ENCODE measurements around the gene DUSP9.
"Not testable (repeated sequence)": the region's sequence is repeated elsewhere in the genome, so short reads cannot be mapped to it uniquely, and the experiment has no call there.

DUSP9 gene

DNA sequence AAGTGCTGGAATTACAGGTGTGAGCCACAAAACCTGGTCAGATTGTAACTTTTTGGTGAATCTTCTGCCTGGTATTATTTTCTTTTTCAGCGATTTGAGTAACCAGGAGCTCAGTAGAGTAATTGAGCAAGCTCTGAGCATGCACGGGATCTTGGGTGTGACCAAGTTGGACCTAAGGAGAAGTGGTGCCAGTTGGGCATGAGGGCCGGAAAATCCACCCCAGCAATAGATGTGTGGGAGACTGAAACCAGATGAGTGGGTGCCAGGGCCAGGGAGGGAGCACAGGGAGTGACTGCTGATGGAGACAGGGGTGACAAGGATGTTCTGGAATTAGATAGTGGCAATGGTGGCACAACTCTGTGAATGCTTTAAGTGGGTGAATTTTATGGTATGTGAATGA is 44.4 kb upstream of the DUSP9 start:
- DNase-seq (ENCODE audit: low read depth, low spot score): no peak
- no peaks in the 10 kb centered on the region for H3K4me1 ChIP-seq (ENCODE audit: insufficient read depth, insufficient read length)
- H3K4me3 ChIP-seq (ENCODE audit: insufficient read length, low read depth): no peak overlapping the region
- H3K9me3 ChIP-seq (ENCODE audit: insufficient read depth, low read length): no peaks in the 10 kb centered on the region
- no peaks in the 10 kb centered on the region for H3K27me3 ChIP-seq (ENCODE audit: insufficient read depth, insufficient read length)
- no peak for TF ChIP-seq ZNF274 (IDR thresholded peaks at IDR 0.05; ENCODE audit: low read depth, low read length)
- TF ChIP-seq YY1 (IDR thresholded peaks at IDR 0.05; ENCODE audit: insufficient read depth, insufficient read length): no peak
- TF ChIP-seq SUZ12 (IDR thresholded peaks at IDR 0.05; ENCODE audit: extremely low read depth, insufficient read depth, insufficient read length): no peak
- H3K9ac ChIP-seq (ENCODE audit: insufficient read length, low read depth): no peak overlapping the region
- H3K36me3 ChIP-seq (ENCODE audit: insufficient read depth, insufficient read length, low read length): no peaks in the 10 kb centered on the region

DNA sequence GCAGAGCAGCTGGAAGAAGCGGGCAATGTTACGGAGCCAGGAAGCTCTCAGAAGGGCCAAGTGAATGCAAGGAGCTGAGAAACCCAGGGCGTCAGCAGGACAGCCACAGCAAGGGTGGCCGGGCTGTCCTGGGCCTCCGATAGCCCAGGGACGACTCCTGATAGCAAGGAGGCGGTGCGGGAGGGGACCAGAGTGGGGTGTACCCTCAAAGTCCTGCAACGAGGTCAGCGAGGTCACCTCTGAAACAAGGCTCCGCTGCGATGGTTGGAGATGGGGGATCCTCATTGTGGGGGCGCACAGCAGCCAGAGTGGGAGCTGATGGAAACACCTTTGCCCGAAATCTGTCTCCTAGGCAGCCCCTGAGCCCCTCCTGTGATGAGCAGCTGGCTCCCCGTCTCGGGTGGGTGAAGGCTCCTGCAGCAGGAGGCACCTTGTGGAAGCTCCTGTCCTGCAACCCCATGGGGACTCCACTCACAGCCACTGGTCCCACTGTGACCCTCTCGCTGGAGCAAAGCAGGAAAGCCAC is 43.8 kb upstream of the DUSP9 start:
- no peak for DNase-seq (ENCODE audit: low read depth, low spot score)
- Histone ChIP-seq H3K9me3 (ENCODE audit: insufficient read depth, low read length) (no peaks in the 10 kb centered on the region), H3K27me3 (ENCODE audit: insufficient read depth, insufficient read length) (no peaks in the 10 kb centered on the region), H3K4me1 (ENCODE audit: insufficient read depth, insufficient read length) (no peaks in the 10 kb centered on the region), H3K4me3 (ENCODE audit: insufficient read length, low read depth) (no peak overlapping the region), H3K36me3 (ENCODE audit: insufficient read depth, insufficient read length, low read length) (no peaks in the 10 kb centered on the region), H3K9ac (ENCODE audit: insufficient read length, low read depth) (no peak overlapping the region)
- no peak for TF ChIP-seq ZNF274 (IDR thresholded peaks at IDR 0.05; ENCODE audit: low read depth, low read length)
- no peak for TF ChIP-seq SUZ12 (IDR thresholded peaks at IDR 0.05; ENCODE audit: extremely low read depth, insufficient read depth, insufficient read length)
- no peak for TF ChIP-seq YY1 (IDR thresholded peaks at IDR 0.05; ENCODE audit: insufficient read depth, insufficient read length)

DNA sequence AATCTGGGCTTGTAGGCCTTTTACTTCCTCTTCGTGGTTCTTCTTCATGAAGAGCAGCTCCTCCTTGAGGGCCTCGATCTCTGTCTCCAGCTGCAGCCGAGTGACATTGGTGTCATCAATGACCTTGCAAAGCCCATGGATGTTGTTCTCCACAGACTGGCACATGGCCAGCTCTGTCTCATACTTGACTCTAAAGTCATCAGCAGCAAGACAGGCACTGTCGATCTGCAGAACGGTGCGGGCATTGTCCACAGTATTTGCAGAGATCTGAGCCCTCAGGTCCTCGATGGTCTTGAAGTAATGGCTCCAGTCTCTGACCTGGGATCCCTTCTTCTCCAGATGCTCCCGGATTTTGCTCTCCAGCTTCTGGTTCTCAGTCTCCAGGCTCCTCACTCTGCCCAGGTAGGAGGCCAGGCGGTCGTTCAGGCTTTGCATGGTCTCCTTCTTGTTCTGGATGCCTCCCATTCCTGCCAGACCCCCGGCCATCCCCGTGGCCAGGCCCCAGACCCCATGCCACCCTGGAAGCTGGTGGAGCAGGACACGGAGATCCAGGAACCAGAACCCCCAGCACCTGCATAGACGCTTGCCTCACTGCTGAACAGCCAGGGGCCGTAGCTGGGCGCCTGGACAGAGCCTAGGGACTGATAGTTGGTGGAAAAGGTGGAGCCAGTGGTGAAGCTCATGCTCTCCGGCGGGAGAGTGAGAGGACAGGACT is 42.2 kb upstream of the DUSP9 start:
- H3K36me3 ChIP-seq (ENCODE audit: insufficient read depth, insufficient read length, low read length); H3K4me1 ChIP-seq (ENCODE audit: insufficient read depth, insufficient read length); H3K9ac ChIP-seq (ENCODE audit: insufficient read length, low read depth); H3K9me3 ChIP-seq (ENCODE audit: insufficient read depth, low read length); H3K27me3 ChIP-seq (ENCODE audit: insufficient read depth, insufficient read length); H3K4me3 ChIP-seq (ENCODE audit: insufficient read length, low read depth); DNase-seq (ENCODE audit: low read depth, low spot score): not testable (repeated sequence)

DNA sequence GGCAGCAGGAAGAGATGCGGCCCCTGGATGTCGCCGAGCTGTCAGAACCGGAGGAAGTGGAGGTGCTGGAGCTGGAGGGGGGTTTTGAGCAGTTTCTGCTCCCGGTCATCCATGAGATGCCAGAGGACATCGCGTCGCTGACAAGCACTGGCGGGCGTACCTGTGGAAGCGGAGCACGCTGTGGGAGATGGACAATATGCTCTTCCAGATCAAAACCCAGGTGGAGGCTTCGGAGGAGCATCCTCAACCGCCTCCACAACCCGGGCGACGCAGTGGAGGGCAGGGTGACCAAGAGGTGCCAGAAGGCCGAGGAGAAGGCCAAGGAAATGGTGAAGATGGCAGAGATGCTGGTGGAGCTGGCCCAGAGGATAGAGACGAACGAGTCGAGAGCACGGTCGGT is 40.5 kb upstream of the DUSP9 start:
- no peak for TF ChIP-seq ZNF274 (IDR thresholded peaks at IDR 0.05; ENCODE audit: low read depth, low read length)
- no peak for TF ChIP-seq SUZ12 (IDR thresholded peaks at IDR 0.05; ENCODE audit: extremely low read depth, insufficient read depth, insufficient read length)
- no peak for TF ChIP-seq YY1 (IDR thresholded peaks at IDR 0.05; ENCODE audit: insufficient read depth, insufficient read length)
- no peak for DNase-seq (ENCODE audit: low read depth, low spot score)

DNA sequence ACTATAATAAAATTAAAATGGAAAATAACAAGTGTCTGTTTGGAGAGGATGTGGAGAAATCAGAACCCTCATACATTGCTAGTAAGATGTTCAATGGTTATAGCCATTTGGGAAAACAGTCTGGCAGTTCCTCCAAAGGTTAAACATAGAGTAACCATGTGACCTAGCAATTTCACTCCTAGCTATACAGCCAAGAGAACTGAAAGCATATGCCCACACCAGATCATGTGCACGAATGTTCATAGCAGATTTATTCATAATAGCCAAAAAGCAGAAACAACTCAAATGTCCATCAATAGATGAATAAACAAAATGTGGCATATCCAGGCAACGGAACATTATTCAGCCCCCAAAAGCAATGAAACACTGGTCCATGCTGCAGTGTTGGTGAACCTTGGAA is 38.6 kb upstream of the DUSP9 start:
- Histone ChIP-seq H3K9ac (ENCODE audit: insufficient read length, low read depth) (no peak overlapping the region), H3K4me1 (ENCODE audit: insufficient read depth, insufficient read length) (no peaks in the 10 kb centered on the region), H3K9me3 (ENCODE audit: insufficient read depth, low read length) (no peaks in the 10 kb centered on the region), H3K27me3 (ENCODE audit: insufficient read depth, insufficient read length) (peaks cover 6% of the 10 kb centered on the region), H3K4me3 (ENCODE audit: insufficient read length, low read depth) (no peak overlapping the region), H3K36me3 (ENCODE audit: insufficient read depth, insufficient read length, low read length) (no peaks in the 10 kb centered on the region)
- DNase-seq (ENCODE audit: low read depth, low spot score): no peak
- TF ChIP-seq ZNF274 (IDR thresholded peaks at IDR 0.05; ENCODE audit: low read depth, low read length): no peak
- no peak for TF ChIP-seq SUZ12 (IDR thresholded peaks at IDR 0.05; ENCODE audit: extremely low read depth, insufficient read depth, insufficient read length)
- TF ChIP-seq YY1 (IDR thresholded peaks at IDR 0.05; ENCODE audit: insufficient read depth, insufficient read length): no peak

More for the DNA sequence above, 40.5 kb upstream of the DUSP9 start:
- Histone ChIP-seq H3K4me3 (ENCODE audit: insufficient read length, low read depth) (no peak overlapping the region), H3K4me1 (ENCODE audit: insufficient read depth, insufficient read length) (no peaks in the 10 kb centered on the region), H3K9ac (ENCODE audit: insufficient read length, low read depth) (no peak overlapping the region), H3K27me3 (ENCODE audit: insufficient read depth, insufficient read length) (peaks cover 6% of the 10 kb centered on the region), H3K9me3 (ENCODE audit: insufficient read depth, low read length) (no peaks in the 10 kb centered on the region), H3K36me3 (ENCODE audit: insufficient read depth, insufficient read length, low read length) (no peaks in the 10 kb centered on the region)

DNA sequence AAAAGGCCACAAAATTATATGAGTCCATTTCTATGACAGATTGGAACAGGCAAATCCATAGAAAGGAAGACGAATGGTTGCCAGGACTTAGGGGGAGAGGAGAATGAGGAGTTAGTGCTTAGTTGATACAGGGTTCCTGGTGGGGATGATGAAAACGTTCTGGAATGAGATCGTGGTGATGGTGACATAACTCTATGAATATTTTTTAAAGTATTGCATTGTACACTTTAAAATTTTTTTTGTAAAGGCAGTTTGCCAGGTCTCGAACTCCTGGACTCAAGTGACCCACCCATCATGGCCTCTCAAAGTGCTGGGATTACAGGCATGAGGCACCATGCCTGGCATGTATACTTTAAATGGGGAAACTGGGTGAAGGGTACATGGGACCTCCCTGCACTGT is 38.2 kb upstream of the DUSP9 start:
- no peak for DNase-seq (ENCODE audit: low read depth, low spot score)
- H3K4me3 ChIP-seq (ENCODE audit: insufficient read length, low read depth): no peak overlapping the region
- no peak for TF ChIP-seq YY1 (IDR thresholded peaks at IDR 0.05; ENCODE audit: insufficient read depth, insufficient read length)
- no peak for TF ChIP-seq ZNF274 (IDR thresholded peaks at IDR 0.05; ENCODE audit: low read depth, low read length)
- no peak for TF ChIP-seq SUZ12 (IDR thresholded peaks at IDR 0.05; ENCODE audit: extremely low read depth, insufficient read depth, insufficient read length)
- H3K4me1 ChIP-seq (ENCODE audit: insufficient read depth, insufficient read length): no peaks in the 10 kb centered on the region
- no peaks in the 10 kb centered on the region for H3K36me3 ChIP-seq (ENCODE audit: insufficient read depth, insufficient read length, low read length)
- H3K9me3 ChIP-seq (ENCODE audit: insufficient read depth, low read length): no peaks in the 10 kb centered on the region
- peaks cover 6% of the 10 kb centered on the region for H3K27me3 ChIP-seq (ENCODE audit: insufficient read depth, insufficient read length)
- no peak overlapping the region for H3K9ac ChIP-seq (ENCODE audit: insufficient read length, low read depth)

DNA sequence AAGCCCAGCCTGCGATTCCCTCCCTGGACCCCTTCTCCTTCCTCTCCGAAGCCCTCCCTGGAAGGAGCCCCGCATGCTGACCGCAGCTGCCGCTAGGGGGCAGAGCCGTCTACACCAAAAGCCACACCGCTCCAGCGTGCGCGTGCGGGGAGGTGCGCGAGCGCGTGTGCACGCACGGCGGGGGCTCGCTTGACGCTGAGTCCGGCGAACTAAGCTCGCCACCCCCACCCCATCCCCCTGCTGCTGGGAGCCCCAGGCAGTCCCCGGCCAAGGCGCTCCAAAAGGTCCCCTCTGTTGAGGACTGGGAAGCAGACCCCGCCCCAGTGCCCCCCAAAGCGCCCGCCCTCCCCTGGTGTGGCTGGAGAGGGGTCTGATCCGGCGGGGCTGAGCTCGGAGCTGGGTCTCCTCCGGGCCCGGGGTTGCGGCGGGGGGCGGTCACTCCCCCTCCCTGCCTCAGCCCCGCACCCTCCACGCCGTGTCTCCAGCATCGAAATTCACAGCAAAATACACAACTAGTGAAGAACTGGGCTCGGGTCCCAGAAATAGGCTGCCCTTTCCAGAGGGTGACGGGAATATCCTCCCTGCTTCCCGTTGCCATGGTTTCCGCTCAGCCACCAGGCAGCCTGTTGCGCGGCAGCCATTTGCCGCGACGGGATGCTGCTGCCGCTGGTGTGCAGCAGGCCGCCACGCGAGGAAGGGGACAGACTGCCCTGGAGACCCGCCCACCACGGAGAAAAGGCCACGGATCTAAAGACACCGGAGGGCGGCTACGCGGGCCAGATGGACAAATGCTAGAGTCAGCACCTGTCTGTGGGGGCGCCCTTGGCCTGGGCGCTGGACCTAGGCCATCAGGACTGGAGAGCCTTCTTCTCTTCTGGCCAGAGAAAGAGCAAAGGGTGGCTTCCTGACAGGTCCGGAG is 36.8 kb upstream of the DUSP9 start:
- H3K27me3 ChIP-seq (ENCODE audit: insufficient read depth, insufficient read length): peaks cover 6% of the 10 kb centered on the region
- no peak overlapping the region for H3K4me3 ChIP-seq (ENCODE audit: insufficient read length, low read depth)
- H3K9ac ChIP-seq (ENCODE audit: insufficient read length, low read depth): no peak overlapping the region
- no peaks in the 10 kb centered on the region for H3K9me3 ChIP-seq (ENCODE audit: insufficient read depth, low read length)
- TF ChIP-seq SUZ12 (IDR thresholded peaks at IDR 0.05; ENCODE audit: extremely low read depth, insufficient read depth, insufficient read length) (no peak), ZNF274 (IDR thresholded peaks at IDR 0.05; ENCODE audit: low read depth, low read length) (no peak), YY1 (IDR thresholded peaks at IDR 0.05; ENCODE audit: insufficient read depth, insufficient read length) (no peak)
- H3K36me3 ChIP-seq (ENCODE audit: insufficient read depth, insufficient read length, low read length): no peaks in the 10 kb centered on the region
- H3K4me1 ChIP-seq (ENCODE audit: insufficient read depth, insufficient read length): no peaks in the 10 kb centered on the region
- DNase-seq (ENCODE audit: low read depth, low spot score): peak; percentile 20

Measured in NT2/D1 (cell line).